GM12892 (cell line): Measurements from ENCODE around the gene PTPRN2.
"Not testable (repeated sequence)": the region's sequence is repeated elsewhere in the genome, so short reads cannot be mapped to it uniquely, and the experiment has no call there.

Experiments used
- DNase-seq: peaks from one replicate; pipeline ENCODE4 v3.0.0; 2011; ENCODE audit not compliant: insufficient read length
- FAIRE-seq: peaks from 2 replicates; lab custom pipeline; 2011; peaks lifted over from hg19 to GRCh38; lab: Jason Lieb, UNC
- POLR2A ChIP-seq: IDR thresholded peaks from 2 replicates; pipeline ENCODE4 v1.6.1; 2011; ENCODE audit warnings: low read depth, low read length, control low read depth
- POLR2AphosphoS5 ChIP-seq: IDR thresholded peaks from 2 replicates; pipeline ENCODE4 v1.6.1; 2011; ENCODE audit warnings: low read depth, low read length, control low read depth
- TAF1 ChIP-seq: IDR thresholded peaks from 2 replicates; pipeline ENCODE4 v1.6.1; 2011; ENCODE audit warnings: low read depth, mild to moderate bottlenecking, control low read depth, low read length, borderline replicate concordance

The PTPRN2 gene

DNA sequence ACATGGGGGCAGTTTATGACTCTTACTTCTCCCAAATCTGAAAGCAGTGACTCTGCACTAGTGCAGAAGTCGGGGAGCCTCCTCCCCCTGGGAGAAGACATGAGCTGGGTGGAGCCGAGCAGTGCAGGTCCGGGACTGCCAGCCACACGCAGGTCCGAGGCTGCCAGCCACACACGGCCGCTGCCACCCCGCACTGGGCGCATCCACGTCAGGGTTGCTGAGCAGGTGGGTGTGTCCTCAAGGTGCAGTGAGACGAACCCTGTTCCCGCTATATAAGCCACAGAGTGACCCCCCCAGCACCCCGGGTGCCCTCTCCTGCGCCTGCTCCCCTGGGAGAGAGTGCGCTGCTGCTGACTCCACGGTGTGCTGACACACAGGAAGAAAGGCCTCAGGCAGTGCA is 430.2 kb downstream of the PTPRN2 start:
- DNase-seq = no peak
- no peak for TF ChIP-seq POLR2A
- no peak for TF ChIP-seq TAF1
- no peak for TF ChIP-seq POLR2AphosphoS5
- no peak for FAIRE-seq

DNA sequence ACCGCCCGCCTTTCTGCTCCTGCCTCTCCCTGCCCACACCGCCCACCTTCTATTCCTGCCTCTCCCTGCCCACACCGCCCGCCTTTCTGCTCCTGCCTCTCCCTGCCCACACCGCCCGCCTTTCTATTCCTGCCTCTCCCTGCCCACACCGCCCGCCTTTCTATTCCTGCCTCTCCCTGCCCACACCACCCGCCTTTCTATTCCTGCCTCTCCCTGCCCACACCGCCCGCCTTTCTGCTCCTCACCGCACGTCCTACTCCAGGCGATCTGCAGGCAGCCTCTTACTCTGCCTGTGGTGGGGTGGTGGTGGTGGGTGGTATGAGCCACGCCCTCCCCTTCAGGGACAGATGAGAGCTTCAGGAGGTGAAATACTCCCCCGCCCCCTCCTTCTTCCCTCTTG is 436.4 kb downstream of the PTPRN2 start:
- DNase-seq, FAIRE-seq: not testable (repeated sequence)

- FAIRE-seq (no peak), DNase-seq (no peak)
- TF ChIP-seq TAF1 (no peak), POLR2AphosphoS5 (no peak), POLR2A (no peak)
Observed at GRCh38 chr7:158150234-158150633, 437.4 kb downstream of the PTPRN2 start.

- not testable (repeated sequence) for FAIRE-seq, DNase-seq
Observed at GRCh38 chr7:158147431-158147830, 440.2 kb downstream of the PTPRN2 start.

- TF ChIP-seq POLR2AphosphoS5 (no peak), POLR2A (no peak), TAF1 (no peak)
- DNase-seq (no peak), FAIRE-seq (no peak)
Observed at GRCh38 chr7:158145370-158145769, 442.3 kb downstream of the PTPRN2 start.

GRCh38 chr7:158143196-158144120 is 444.2 kb downstream of the PTPRN2 start:
- no peak for DNase-seq
- TF ChIP-seq TAF1 (no peak), POLR2AphosphoS5 (no peak), POLR2A (no peak)
- FAIRE-seq = no peak

DNA sequence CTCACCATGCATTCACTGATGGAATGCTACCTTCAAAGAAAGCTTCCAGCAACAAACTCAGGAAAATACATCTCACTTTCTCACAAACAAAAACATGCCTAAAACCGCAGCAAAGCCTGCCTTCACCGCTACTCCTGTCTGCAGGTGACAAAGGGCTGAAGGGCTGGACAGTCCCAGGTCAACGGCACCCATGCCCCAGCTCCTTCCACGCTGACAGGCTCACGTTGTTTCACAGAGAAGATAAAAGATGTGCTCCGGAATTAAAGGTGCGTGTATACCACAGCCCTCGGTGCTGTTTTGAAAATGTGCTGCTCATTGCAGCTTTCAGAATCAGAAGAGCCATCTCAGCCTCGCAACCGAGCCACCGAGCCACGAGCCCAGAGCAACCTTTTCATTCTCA is 445.0 kb downstream of the PTPRN2 start:
- DNase-seq (no peak), FAIRE-seq (no peak)
- TF ChIP-seq TAF1 (no peak), POLR2AphosphoS5 (no peak), POLR2A (no peak)

GRCh38 chr7:158141806-158142518 is 445.7 kb downstream of the PTPRN2 start:
- TF ChIP-seq POLR2A = no peak
- TF ChIP-seq TAF1 = no peak
- TF ChIP-seq POLR2AphosphoS5 = no peak
- FAIRE-seq (no peak), DNase-seq (no peak)

GRCh38 chr7:158141221-158141582 is 446.4 kb downstream of the PTPRN2 start:
- DNase-seq = no peak
- TF ChIP-seq POLR2AphosphoS5 = no peak
- TF ChIP-seq TAF1 = no peak
- no peak for TF ChIP-seq POLR2A
- no peak for FAIRE-seq

DNA sequence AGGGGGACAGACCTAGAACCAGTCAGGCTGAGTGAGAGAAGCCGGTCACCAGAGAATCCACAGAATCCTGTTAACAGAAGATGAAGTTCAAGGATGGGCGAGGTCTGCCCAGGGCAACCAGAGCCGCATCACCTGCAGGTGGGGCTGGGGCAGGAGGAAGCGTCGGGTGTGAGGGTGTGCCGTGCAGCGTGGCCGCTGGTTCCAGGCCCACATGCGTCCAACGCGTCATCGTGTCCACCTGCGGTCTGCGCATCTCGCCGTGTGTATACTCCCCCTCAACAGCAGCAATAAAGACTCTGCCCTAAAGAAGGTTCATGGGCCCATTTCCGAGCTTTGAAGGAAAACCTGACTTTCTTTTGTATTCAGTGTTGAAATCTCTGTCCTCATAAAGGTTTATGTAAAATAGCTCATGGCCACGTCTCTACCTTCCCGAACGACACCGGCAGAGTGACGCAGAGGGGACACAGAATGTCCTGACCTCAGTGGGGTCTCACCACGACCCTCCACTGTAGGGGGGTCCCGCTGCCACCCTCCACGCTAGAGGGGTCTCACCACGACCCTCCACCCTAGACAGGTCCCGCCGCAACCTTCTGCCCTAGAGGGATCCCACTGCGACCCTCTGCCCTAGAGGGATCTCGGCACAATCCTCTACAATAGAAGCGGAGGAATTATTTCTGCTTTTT is 446.9 kb downstream of the PTPRN2 start:
- FAIRE-seq (no peak), DNase-seq (no peak)
- TF ChIP-seq POLR2AphosphoS5 (no peak), TAF1 (no peak), POLR2A (no peak)

- TF ChIP-seq POLR2AphosphoS5 = no peak
- no peak for TF ChIP-seq TAF1
- TF ChIP-seq POLR2A = no peak
- DNase-seq = no peak
- no peak for FAIRE-seq
Observed at GRCh38 chr7:158139499-158139898, 448.1 kb downstream of the PTPRN2 start.

DNA sequence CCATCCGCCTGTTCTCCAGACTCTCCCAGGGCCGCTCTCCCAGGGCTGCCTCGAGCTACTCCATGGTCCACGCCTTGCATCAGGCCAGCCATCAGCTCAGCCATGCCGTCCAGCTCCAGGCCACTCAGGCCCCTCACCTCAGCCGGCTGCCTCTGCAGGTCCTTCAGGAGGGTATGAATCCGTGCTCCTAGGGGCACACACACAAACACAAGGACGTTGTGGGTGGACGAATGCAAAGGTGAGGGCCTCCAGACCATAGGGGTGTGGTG is 449.4 kb downstream of the PTPRN2 start:
- DNase-seq (no peak), FAIRE-seq (no peak)
- TF ChIP-seq POLR2AphosphoS5 (no peak), POLR2A (no peak), TAF1 (no peak)
